Panc1 (cell line): ENCODE data around the gene FAM156A.
"Not testable (repeated sequence)": the region's sequence is repeated elsewhere in the genome, so short reads cannot be mapped to it uniquely, and the experiment has no call there.

Experiments
- CTCF ChIP-seq: fragments of 450-650 bp; IDR thresholded peaks from 2 replicates; pipeline ENCODE4 v1.5.1; 2017; ENCODE audit warnings: mild to moderate bottlenecking
- POLR2AphosphoS5 ChIP-seq: IDR thresholded peaks from 2 replicates; pipeline ENCODE4 v1.6.1; 2012; ENCODE audit warnings: mild to moderate bottlenecking, low read depth, low read length, moderate library complexity
- REST ChIP-seq, 2 experiments: IDR thresholded peaks; 2 replicates each; pipeline ENCODE4 v1.6.1; 2011 to 2012; ENCODE audit warnings: low read depth in 2 of 2, control low read depth in 1 of 2, low read length in 1 of 2, mild to moderate bottlenecking in 1 of 2, moderate library complexity in 1 of 2; ENCODE audit not compliant: insufficient read depth in 1 of 2
- SIN3A ChIP-seq: IDR thresholded peaks from 2 replicates; pipeline ENCODE4 v1.6.1; 2012; ENCODE audit warnings: low read depth, mild to moderate bottlenecking, low read length, moderate library complexity, borderline replicate concordance; ENCODE audit not compliant: insufficient read depth

- TF ChIP-seq CTCF; REST (IDR thresholded peaks at IDR 0.05; ENCODE audit: insufficient read depth in 1 of 2, low read depth in 2 of 2, low read length in 1 of 2); POLR2AphosphoS5; SIN3A: not testable (repeated sequence)
Measured at GRCh38 chrX:52905531-52905930, 52.8 kb downstream of the FAM156A start.
